Transverse colon (tissue), 4 donors: ENCODE data around the gene TMEM220. TPM values are rescaled to one million over a fixed set of nuclear protein-coding genes. Genes with fewer than 3 reads are reported as not detected.

Experiments
- DNase-seq: peaks from one replicate; pipeline ENCODE4 v3.0.0-alpha.2; 2019
- H3K27ac ChIP-seq, 4 donors: fragments of 200-600 bp; sonication (generic); 2 replicates each; pipeline ENCODE4 v1.5.1; 2016 to 2018; ENCODE audit warnings: inconsistent platforms in 4 of 4
- H3K27me3 ChIP-seq: fragments of 200-600 bp; sonication (generic); 2 replicates; pipeline ENCODE4 v1.5.1; 2017; ENCODE audit warnings: inconsistent platforms
- H3K36me3 ChIP-seq, 4 donors: fragments of 200-600 bp; sonication (generic); 2 replicates each; pipeline ENCODE4 v1.5.1; 2017 to 2019; ENCODE audit warnings: inconsistent platforms in 4 of 4
- H3K4me1 ChIP-seq, 4 donors: fragments of 200-600 bp; sonication (generic); 2 replicates each; pipeline ENCODE4 v1.5.1; 2017 to 2020; ENCODE audit warnings: inconsistent platforms in 4 of 4
- H3K4me3 ChIP-seq, 4 donors: fragments of 200-600 bp; sonication (generic); 1 replicate in 1 of 4; 2 replicates in 3 of 4; pipeline versions ENCODE4 v1.5.1 to v1.6.1; 2017 to 2019; ENCODE audit warnings: inconsistent platforms in 4 of 4
- H3K9me3 ChIP-seq, 2 donors: fragments of 200-600 bp; sonication (generic); 2 replicates each; pipeline ENCODE4 v1.5.1; 2017 to 2019; ENCODE audit warnings: inconsistent platforms in 2 of 2
- EP300 ChIP-seq: sonication (generic); formaldehyde crosslinking; IDR thresholded peaks from one replicate; pipeline ENCODE4 v1.6.1; 2017; ENCODE audit warnings: antibody characterized with exemption, low read depth
- POLR2A ChIP-seq: fragments of 450-650 bp; IDR thresholded peaks from one replicate; pipeline ENCODE4 v1.6.1; 2016; ENCODE audit warnings: antibody characterized with exemption, mild to moderate bottlenecking, moderate library complexity
- POLR2AphosphoS5 ChIP-seq, 3 donors: sonication (generic); formaldehyde crosslinking; IDR thresholded peaks; one replicate each; pipeline ENCODE4 v1.6.1; 2016; ENCODE audit warnings: antibody characterized with exemption in 3 of 3
- WGBS, 2 donors: methylation state at CpG; one replicate each; pipeline ENCODE4 v1.1.5; 2018; ENCODE audit warnings: low coverage in 1 of 2; 5-methylcytosine and 5-hydroxymethylcytosine counted together
- in situ Hi-C, 4 donors: fragments of 200-750 bp; cut with MboI; loops; one replicate each; pipeline versions ENCODE4 v1.15.0 to v1.15.1; 2017; ENCODE audit warnings: low sequenced_read_pairs in 3 of 4, low pct_ligation_motif_present in 1 of 4, low pct_unique_long_range_greater_than_20kb in 1 of 4
- intact Hi-C: fragments of 100-400 bp; cut with DNase I; formaldehyde crosslinking; loops from one replicate; pipeline ENCODE4 v1.15.1; 2023; ENCODE audit warnings: low total_unique reads
- total RNA-seq, 4 donors: library from RNA; depleted of rRNA; stranded (reverse); fragments of >200 nt; gene quantifications; one replicate each; pipeline ENCODE4 v1.1.0, GENCODE V29; 2016
- TF ChIP-seq, protein P1 (sequence below), 5 experiments: fragments of 200-600 bp in 3 of 5; fragments of 450-650 bp in 2 of 5; sonication (generic) in 3 of 5; IDR thresholded peaks; 1 replicate in 2 of 5; 2 replicates in 3 of 5; pipeline ENCODE4 v1.5.1; 2016 to 2017; ENCODE audit warnings: antibody characterized with exemption in 5 of 5, inconsistent platforms in 3 of 5, mild to moderate bottlenecking in 2 of 5, moderate library complexity in 1 of 5

TMEM220 gene
- total RNA-seq, 4 donors from 2014 or later = 2.4 to 18.2 (median 8.1) TPM; not detected in 1

DNA sequence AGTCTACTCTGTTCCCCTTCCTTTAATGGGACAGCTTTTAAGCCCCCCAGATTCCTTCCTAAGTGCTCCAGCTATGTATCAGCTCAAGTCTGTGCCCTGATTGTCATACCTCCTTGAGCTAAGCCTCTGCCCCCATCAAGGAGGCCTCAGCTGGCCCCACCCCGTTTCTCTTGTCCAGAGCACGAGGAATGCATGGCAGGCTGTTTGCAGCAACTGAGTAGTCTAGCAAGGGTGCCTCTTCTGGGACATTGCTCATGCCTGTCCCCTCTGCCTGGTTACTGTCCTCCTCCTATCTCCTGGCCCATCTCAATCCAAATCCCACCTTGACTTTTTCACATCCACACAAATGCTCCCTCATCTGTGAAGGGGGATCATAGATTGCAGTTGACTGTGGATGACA lies 27.8 kb upstream of the TMEM220 start:
- intact Hi-C loops = no loop called here
- peak overlapping the region; percentile 32 to 50 (median 44) for H3K27ac ChIP-seq
- in situ Hi-C loops = loop anchor here in 1 of 4 donors (25.0 kb wide), 1 partner anchor 305 kb away; no protein-coding TSS in a partner anchor
- WGBS, 2 donors = 73% methylated on average over 2 of the region's 2 CpGs; no CpG with 5 or more reads in 1 of the 2 donors
- peaks cover 0 to 7% (median 6%) of the 10 kb centered on the region in 4 donors for H3K4me1 ChIP-seq
- no peaks in the 10 kb centered on the region for H3K36me3 ChIP-seq
- TF ChIP-seq POLR2A (no peak), EP300 (no peak), POLR2AphosphoS5 (IDR thresholded peaks at IDR 0.05) (no peak)
- TF ChIP-seq, protein P1, sequence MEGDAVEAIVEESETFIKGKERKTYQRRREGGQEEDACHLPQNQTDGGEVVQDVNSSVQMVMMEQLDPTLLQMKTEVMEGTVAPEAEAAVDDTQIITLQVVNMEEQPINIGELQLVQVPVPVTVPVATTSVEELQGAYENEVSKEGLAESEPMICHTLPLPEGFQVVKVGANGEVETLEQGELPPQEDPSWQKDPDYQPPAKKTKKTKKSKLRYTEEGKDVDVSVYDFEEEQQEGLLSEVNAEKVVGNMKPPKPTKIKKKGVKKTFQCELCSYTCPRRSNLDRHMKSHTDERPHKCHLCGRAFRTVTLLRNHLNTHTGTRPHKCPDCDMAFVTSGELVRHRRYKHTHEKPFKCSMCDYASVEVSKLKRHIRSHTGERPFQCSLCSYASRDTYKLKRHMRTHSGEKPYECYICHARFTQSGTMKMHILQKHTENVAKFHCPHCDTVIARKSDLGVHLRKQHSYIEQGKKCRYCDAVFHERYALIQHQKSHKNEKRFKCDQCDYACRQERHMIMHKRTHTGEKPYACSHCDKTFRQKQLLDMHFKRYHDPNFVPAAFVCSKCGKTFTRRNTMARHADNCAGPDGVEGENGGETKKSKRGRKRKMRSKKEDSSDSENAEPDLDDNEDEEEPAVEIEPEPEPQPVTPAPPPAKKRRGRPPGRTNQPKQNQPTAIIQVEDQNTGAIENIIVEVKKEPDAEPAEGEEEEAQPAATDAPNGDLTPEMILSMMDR (IDR thresholded peaks at IDR 0.05) = no peak
- no peak overlapping the region for H3K4me3 ChIP-seq
- DNase-seq = no peak
- no peaks in the 10 kb centered on the region for H3K27me3 ChIP-seq
- no peaks in the 10 kb centered on the region for H3K9me3 ChIP-seq

- DNase-seq = no peak
- no peaks in the 10 kb centered on the region for H3K36me3 ChIP-seq
- intact Hi-C loops (no loop called here), in situ Hi-C loops (loop anchor here in 1 of 4 donors (25.0 kb wide), 1 partner anchor 305 kb away; no protein-coding TSS in a partner anchor)
- WGBS, 2 donors = 82% methylated on average over 6 of the region's 6 CpGs; no CpG with 5 or more reads in 1 of the 2 donors
- H3K27me3 ChIP-seq = no peaks in the 10 kb centered on the region
- no peaks in the 10 kb centered on the region for H3K9me3 ChIP-seq
- H3K27ac ChIP-seq = peak overlapping the region; percentile 42 to 56 (median 48)
- H3K4me3 ChIP-seq = no peak overlapping the region
- no peak for TF ChIP-seq POLR2A
- TF ChIP-seq POLR2AphosphoS5 (IDR thresholded peaks at IDR 0.05) = no peak
- TF ChIP-seq, protein P1 (IDR thresholded peaks at IDR 0.05) = no peak
- TF ChIP-seq EP300 = no peak
- H3K4me1 ChIP-seq = peaks cover 0 to 7% (median 6%) of the 10 kb centered on the region in 4 donors
Measured at GRCh38 chr17:10757067-10757466, 27.2 kb upstream of the TMEM220 start.

- H3K9me3 ChIP-seq = no peaks in the 10 kb centered on the region
- no peaks in the 10 kb centered on the region for H3K27me3 ChIP-seq
- H3K27ac ChIP-seq = peak overlapping the region; percentile 46 to 56 (median 48)
- 46% methylated on average over 2 of the region's 2 CpGs; no CpG with 5 or more reads in 1 of the 2 donors for WGBS, 2 donors
- in situ Hi-C loops = loop anchor here in 1 of 4 donors (25.0 kb wide), 1 partner anchor 306 kb away; no protein-coding TSS in a partner anchor
- no peaks in the 10 kb centered on the region for H3K36me3 ChIP-seq
- intact Hi-C loops = no loop called here
- DNase-seq = no peak
- TF ChIP-seq POLR2AphosphoS5 (IDR thresholded peaks at IDR 0.05) = no peak
- TF ChIP-seq POLR2A = no peak
- TF ChIP-seq EP300 = no peak
- TF ChIP-seq, protein P1 (IDR thresholded peaks at IDR 0.05) = no peak
- peaks cover 0 to 7% (median 6%) of the 10 kb centered on the region in 4 donors for H3K4me1 ChIP-seq
- no peak overlapping the region for H3K4me3 ChIP-seq
Measured at GRCh38 chr17:10756619-10757018, 26.8 kb upstream of the TMEM220 start.

GRCh38 chr17:10756185-10756584 lies 26.4 kb upstream of the TMEM220 start:
- in situ Hi-C loops = loop anchor here in 1 of 4 donors (25.0 kb wide), 1 partner anchor 306 kb away; no protein-coding TSS in a partner anchor
- H3K27me3 ChIP-seq = no peaks in the 10 kb centered on the region
- H3K4me3 ChIP-seq = no peak overlapping the region

More at GRCh38 chr17:10756185-10756584, 26.4 kb upstream of the TMEM220 start:
- Histone ChIP-seq H3K9me3 (no peaks in the 10 kb centered on the region), H3K4me1 (peaks cover 0 to 7% (median 6%) of the 10 kb centered on the region in 4 donors), H3K36me3 (no peaks in the 10 kb centered on the region), H3K27ac (peak overlapping the region; percentile 32 to 50 (median 44))
- intact Hi-C loops = no loop called here
- 74% methylated on average over 1 of the region's 1 CpG; no CpG with 5 or more reads in 1 of the 2 donors for WGBS, 2 donors
- no peak for DNase-seq
- no peak for TF ChIP-seq POLR2A
- no peak for TF ChIP-seq POLR2AphosphoS5 (IDR thresholded peaks at IDR 0.05)
- TF ChIP-seq EP300 = no peak
- TF ChIP-seq, protein P1 (IDR thresholded peaks at IDR 0.05) = no peak
